Activated CD4-positive, CD25-positive, alpha-beta regulatory T cell (primary cell): ENCODE data around the gene TBXAS1.
A peak's percentile ranks its signal among the peaks of the same experiment; 100 is the strongest.
"Not testable (repeated sequence)": the region's sequence is repeated elsewhere in the genome, so short reads cannot be mapped to it uniquely, and the experiment has no call there.

Experiments used
- DNase-seq, 4 experiments: peaks; one replicate each; lab custom pipeline; 2025; lab: John Stamatoyannopoulos, UW

The TBXAS1 gene

GRCh38 chr7:139914306-139915267 lies 85.5 kb downstream of the TBXAS1 start:
- DNase-seq, result no peak

- no peak for DNase-seq
Measured at GRCh38 chr7:139915268-139915863, 86.3 kb downstream of the TBXAS1 start.

GRCh38 chr7:139915864-139916716 lies 87.0 kb downstream of the TBXAS1 start:
- peak in 3 of 4 experiments; percentile 8 to 28 (median 15) for DNase-seq

- DNase-seq, result peak in 1 of 4 experiments; percentile 20
Measured at GRCh38 chr7:139916717-139917395, 87.8 kb downstream of the TBXAS1 start.

- DNase-seq, result no peak
Measured at GRCh38 chr7:139917851-139918250, 88.8 kb downstream of the TBXAS1 start.

- DNase-seq, result no peak
Measured at GRCh38 chr7:139918480-139918879, 89.4 kb downstream of the TBXAS1 start.

GRCh38 chr7:139923090-139923489 lies 94.0 kb downstream of the TBXAS1 start:
- no peak for DNase-seq

GRCh38 chr7:139924461-139924860 lies 95.4 kb downstream of the TBXAS1 start:
- no peak for DNase-seq

GRCh38 chr7:139929221-139929620 lies 100.2 kb downstream of the TBXAS1 start:
- DNase-seq, result not testable (repeated sequence)

GRCh38 chr7:139930286-139930965 lies 101.4 kb downstream of the TBXAS1 start:
- DNase-seq, result no peak

- no peak for DNase-seq
Measured at GRCh38 chr7:139931190-139931934, 102.3 kb downstream of the TBXAS1 start.

GRCh38 chr7:139932531-139932930 lies 103.5 kb downstream of the TBXAS1 start:
- DNase-seq, result no peak

GRCh38 chr7:139936760-139937310 lies 107.8 kb downstream of the TBXAS1 start:
- no peak for DNase-seq

GRCh38 chr7:139937715-139938114 lies 108.7 kb downstream of the TBXAS1 start:
- DNase-seq, result no peak

- DNase-seq, result no peak
Measured at GRCh38 chr7:139940866-139941265, 111.8 kb downstream of the TBXAS1 start.

- DNase-seq, result no peak
Measured at GRCh38 chr7:139941421-139941820, 112.4 kb downstream of the TBXAS1 start.

- no peak for DNase-seq
Measured at GRCh38 chr7:139941866-139942265, 112.8 kb downstream of the TBXAS1 start.

GRCh38 chr7:139942636-139943035 lies 113.6 kb downstream of the TBXAS1 start:
- DNase-seq, result no peak

GRCh38 chr7:139943401-139943800 lies 114.3 kb downstream of the TBXAS1 start:
- DNase-seq, result no peak

- no peak for DNase-seq
Measured at GRCh38 chr7:139944248-139944647, 115.2 kb downstream of the TBXAS1 start.
